Stimulated activated naive B cell treated with anti-CD40 and anti-IgM and Interleukin-4, amounts not matched to agents 10 μg/mL and 1 μg/mL and 100 μg/mL, for 72 hours (primary cell): ENCODE data around the gene ZNF71.

ENCODE experiments used
- ATAC-seq, 2 donors: fragments of 150-1000 bp; cut with Tn5 transposase; replicated peaks; 2 replicates each; pipeline ENCODE4 v1.10.0; 2021; ENCODE audit warnings: moderate library complexity in 1 of 2
- DNase-seq: peaks from one replicate; pipeline ENCODE4 v3.0.0; 2021
- H3K27ac Mint-ChIP-seq: one replicate; pipeline ENCODE4 v1.8.0; 2022; ENCODE audit warnings: mild to moderate bottlenecking, mixed read lengths
- H3K27me3 Mint-ChIP-seq, 2 donors: one replicate each; pipeline ENCODE4 v1.8.0; 2022; ENCODE audit warnings: mixed read lengths in 2 of 2
- H3K36me3 Mint-ChIP-seq, 2 donors: one replicate each; pipeline ENCODE4 v1.8.0; 2022; ENCODE audit warnings: mixed read lengths in 2 of 2, mild to moderate bottlenecking in 1 of 2
- H3K4me1 Mint-ChIP-seq, 2 donors: one replicate each; pipeline ENCODE4 v1.8.0; 2022; ENCODE audit warnings: mixed read lengths in 2 of 2, mild to moderate bottlenecking in 1 of 2
- H3K4me3 Mint-ChIP-seq, 2 donors: one replicate each; pipeline ENCODE4 v1.8.0; 2022; ENCODE audit warnings: mild to moderate bottlenecking in 2 of 2, mixed read lengths in 2 of 2, moderate library complexity in 1 of 2
- H3K9me3 Mint-ChIP-seq, 2 donors: one replicate each; pipeline ENCODE4 v1.8.0; 2022; ENCODE audit warnings: mixed read lengths in 2 of 2, mild to moderate bottlenecking in 1 of 2

ZNF71 gene

GRCh38 chr19:56601375-56601774 is 6.3 kb downstream of the ZNF71 start:
- Mint-ChIP-seq H3K4me1 (peaks cover 10 to 16% of the 10 kb centered on the region in 2 donors), H3K36me3 (peaks cover 38 to 67% of the 10 kb centered on the region in 2 donors), H3K27me3 (no peaks in the 10 kb centered on the region), H3K4me3 (no peak overlapping the region), H3K9me3 (peaks cover 8 to 16% of the 10 kb centered on the region in 2 donors), H3K27ac (no peak overlapping the region)
- ATAC-seq (no peak), DNase-seq (no peak)

- ATAC-seq: no peak
- DNase-seq: no peak
- Mint-ChIP-seq H3K27ac (no peak overlapping the region), H3K36me3 (peaks cover 52 to 75% of the 10 kb centered on the region in 2 donors), H3K9me3 (peaks cover 9 to 17% of the 10 kb centered on the region in 2 donors), H3K27me3 (no peaks in the 10 kb centered on the region), H3K4me3 (no peak overlapping the region), H3K4me1 (peaks cover 5 to 6% of the 10 kb centered on the region in 2 donors)
Measured at GRCh38 chr19:56603829-56604228, 8.7 kb downstream of the ZNF71 start.

GRCh38 chr19:56608274-56608964 is 13.3 kb downstream of the ZNF71 start:
- H3K4me3 Mint-ChIP-seq: no peak overlapping the region
- no peak overlapping the region for H3K27ac Mint-ChIP-seq
- H3K4me1 Mint-ChIP-seq: peaks cover 0 to 4% of the 10 kb centered on the region in 2 donors
- peaks cover 56 to 80% of the 10 kb centered on the region in 2 donors for H3K36me3 Mint-ChIP-seq
- peaks cover 15 to 18% of the 10 kb centered on the region in 2 donors for H3K9me3 Mint-ChIP-seq
- H3K27me3 Mint-ChIP-seq: no peaks in the 10 kb centered on the region
- no peak for DNase-seq
- no peak for ATAC-seq

- Mint-ChIP-seq H3K27me3 (no peaks in the 10 kb centered on the region), H3K36me3 (peaks cover 81 to 93% of the 10 kb centered on the region in 2 donors), H3K9me3 (peaks cover 28 to 29% of the 10 kb centered on the region in 2 donors), H3K4me3 (no peak overlapping the region), H3K27ac (no peak overlapping the region), H3K4me1 (peaks cover 5 to 7% of the 10 kb centered on the region in 2 donors)
- DNase-seq (no peak), ATAC-seq (no peak)
Measured at GRCh38 chr19:56611288-56611687, 16.2 kb downstream of the ZNF71 start.

- no peak overlapping the region for H3K27ac Mint-ChIP-seq
- peaks cover 5 to 7% of the 10 kb centered on the region in 2 donors for H3K4me1 Mint-ChIP-seq
- no peaks in the 10 kb centered on the region for H3K27me3 Mint-ChIP-seq
- ATAC-seq: no peak
- H3K36me3 Mint-ChIP-seq: peaks cover 84 to 96% of the 10 kb centered on the region in 2 donors
- DNase-seq: no peak
- H3K9me3 Mint-ChIP-seq: peaks cover 31 to 36% of the 10 kb centered on the region in 2 donors
- no peak overlapping the region for H3K4me3 Mint-ChIP-seq
Measured at GRCh38 chr19:56612737-56613136, 17.6 kb downstream of the ZNF71 start.

- Mint-ChIP-seq H3K27me3 (no peaks in the 10 kb centered on the region), H3K27ac (no peak overlapping the region), H3K4me3 (no peak overlapping the region), H3K36me3 (peaks cover 84 to 96% of the 10 kb centered on the region in 2 donors), H3K9me3 (peaks cover 30 to 44% of the 10 kb centered on the region in 2 donors), H3K4me1 (peaks cover 5 to 10% of the 10 kb centered on the region in 2 donors)
- DNase-seq (no peak), ATAC-seq (no peak)
Measured at GRCh38 chr19:56613639-56614038, 18.5 kb downstream of the ZNF71 start.

GRCh38 chr19:56617531-56617930 is 22.4 kb downstream of the ZNF71 start:
- no peak for ATAC-seq
- H3K9me3 Mint-ChIP-seq: peaks cover 40% of the 10 kb centered on the region in 2 donors
- H3K36me3 Mint-ChIP-seq: peaks cover 90 to 95% of the 10 kb centered on the region in 2 donors
- no peaks in the 10 kb centered on the region for H3K27me3 Mint-ChIP-seq
- no peak overlapping the region for H3K4me3 Mint-ChIP-seq
- peaks cover 5 to 10% of the 10 kb centered on the region in 2 donors for H3K4me1 Mint-ChIP-seq
- no peak overlapping the region for H3K27ac Mint-ChIP-seq
- no peak for DNase-seq

- H3K4me1 Mint-ChIP-seq: peaks cover 5 to 6% of the 10 kb centered on the region in 2 donors
- H3K27ac Mint-ChIP-seq: no peak overlapping the region
- DNase-seq (no peak), ATAC-seq (no peak)
- peaks cover 35 to 37% of the 10 kb centered on the region in 2 donors for H3K9me3 Mint-ChIP-seq
- H3K4me3 Mint-ChIP-seq: no peak overlapping the region
- H3K36me3 Mint-ChIP-seq: peaks cover 86 to 95% of the 10 kb centered on the region in 2 donors
- H3K27me3 Mint-ChIP-seq: no peaks in the 10 kb centered on the region
Measured at GRCh38 chr19:56619121-56619520, 24.0 kb downstream of the ZNF71 start.

GRCh38 chr19:56622374-56622773 is 27.3 kb downstream of the ZNF71 start:
- no peaks in the 10 kb centered on the region for H3K27me3 Mint-ChIP-seq

GRCh38 chr19:56623006-56623405 is 27.9 kb downstream of the ZNF71 start:
- Mint-ChIP-seq H3K9me3 (peaks cover 17 to 29% of the 10 kb centered on the region in 2 donors), H3K27me3 (no peaks in the 10 kb centered on the region), H3K36me3 (peaks cover 74 to 85% of the 10 kb centered on the region in 2 donors), H3K4me1 (peaks cover 0 to 3% of the 10 kb centered on the region in 2 donors), H3K27ac (no peak overlapping the region), H3K4me3 (no peak overlapping the region)
- DNase-seq: no peak
- ATAC-seq: no peak

More at GRCh38 chr19:56622374-56622773, 27.3 kb downstream of the ZNF71 start:
- DNase-seq (no peak), ATAC-seq (no peak)
- H3K36me3 Mint-ChIP-seq: peaks cover 75 to 85% of the 10 kb centered on the region in 2 donors
- H3K9me3 Mint-ChIP-seq: peaks cover 23 to 28% of the 10 kb centered on the region in 2 donors
- no peak overlapping the region for H3K4me3 Mint-ChIP-seq
- H3K4me1 Mint-ChIP-seq: peaks cover 0 to 3% of the 10 kb centered on the region in 2 donors
- H3K27ac Mint-ChIP-seq: no peak overlapping the region

GRCh38 chr19:56625708-56626107 is 30.6 kb downstream of the ZNF71 start:
- H3K36me3 Mint-ChIP-seq: peaks cover 67 to 72% of the 10 kb centered on the region in 2 donors
- no peak for ATAC-seq
- H3K4me1 Mint-ChIP-seq: no peaks in the 10 kb centered on the region
- H3K9me3 Mint-ChIP-seq: peaks cover 26 to 34% of the 10 kb centered on the region in 2 donors
- no peak for DNase-seq
- no peak overlapping the region for H3K4me3 Mint-ChIP-seq
- H3K27me3 Mint-ChIP-seq: no peaks in the 10 kb centered on the region
- H3K27ac Mint-ChIP-seq: no peak overlapping the region

GRCh38 chr19:56633021-56633420 is 37.9 kb downstream of the ZNF71 start:
- Mint-ChIP-seq H3K27ac (no peak overlapping the region), H3K36me3 (peaks cover 14 to 25% of the 10 kb centered on the region in 2 donors), H3K9me3 (peaks cover 31 to 44% of the 10 kb centered on the region in 2 donors), H3K27me3 (peaks cover 4 to 5% of the 10 kb centered on the region in 2 donors), H3K4me1 (no peaks in the 10 kb centered on the region), H3K4me3 (no peak overlapping the region)
- ATAC-seq: no peak
- no peak for DNase-seq

- peaks cover 0 to 2% of the 10 kb centered on the region in 2 donors for H3K4me1 Mint-ChIP-seq
- peaks cover 10 to 33% of the 10 kb centered on the region in 2 donors for H3K27me3 Mint-ChIP-seq
- ATAC-seq (peak; percentile 68 to 77), DNase-seq (peak; percentile 58)
- peaks cover 12 to 19% of the 10 kb centered on the region in 2 donors for H3K36me3 Mint-ChIP-seq
- H3K9me3 Mint-ChIP-seq: peaks cover 23 to 29% of the 10 kb centered on the region in 2 donors
- H3K4me3 Mint-ChIP-seq: no peak overlapping the region
- H3K27ac Mint-ChIP-seq: no peak overlapping the region
Measured at GRCh38 chr19:56637976-56638555, 43.0 kb downstream of the ZNF71 start.

GRCh38 chr19:56639217-56639616 is 44.1 kb downstream of the ZNF71 start:
- Mint-ChIP-seq H3K9me3 (peaks cover 21 to 30% of the 10 kb centered on the region in 2 donors), H3K27me3 (peaks cover 19 to 42% of the 10 kb centered on the region in 2 donors), H3K4me3 (no peak overlapping the region), H3K36me3 (peaks cover 16 to 23% of the 10 kb centered on the region in 2 donors), H3K4me1 (peaks cover 5 to 6% of the 10 kb centered on the region in 2 donors), H3K27ac (no peak overlapping the region)
- no peak for DNase-seq
- ATAC-seq: no peak
